Frontal cortex (tissue), 4 donors: ENCODE data around the gene GPR35. TPM values are rescaled to one million over a fixed set of nuclear protein-coding genes. Genes with fewer than 3 reads are reported as not detected.

ENCODE experiments used
- DNase-seq, 2 donors: peaks; one replicate each; pipeline ENCODE4 v3.0.0; 2012; ENCODE audit warnings: low spot score in 2 of 2
- FAIRE-seq: peaks from 2 replicates; lab custom pipeline; 2012; peaks lifted over from hg19 to GRCh38; lab: Jason Lieb, UNC
- total RNA-seq: library from RNA; depleted of rRNA; stranded (reverse); fragments of >200 nt; gene quantifications from one replicate; pipeline ENCODE4 v1.2.3, GENCODE V29; 2014
- donor health status: control.
- donor health status: control.
- donor health status: control.

The GPR35 gene, protein sequence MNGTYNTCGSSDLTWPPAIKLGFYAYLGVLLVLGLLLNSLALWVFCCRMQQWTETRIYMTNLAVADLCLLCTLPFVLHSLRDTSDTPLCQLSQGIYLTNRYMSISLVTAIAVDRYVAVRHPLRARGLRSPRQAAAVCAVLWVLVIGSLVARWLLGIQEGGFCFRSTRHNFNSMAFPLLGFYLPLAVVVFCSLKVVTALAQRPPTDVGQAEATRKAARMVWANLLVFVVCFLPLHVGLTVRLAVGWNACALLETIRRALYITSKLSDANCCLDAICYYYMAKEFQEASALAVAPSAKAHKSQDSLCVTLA
- 0.41 TPM for total RNA-seq

GRCh38 chr2:240624950-240625621 lies at the start of gene GPR35:
Gene GPR35 (plus strand): TSS chr2:240625480. CDS start chr2:240629953, 4,473 bp downstream.
- DNase-seq (peak in 1 of 2 donors; percentile 58), FAIRE-seq (no peak)

GRCh38 chr2:240576036-240576435 lies 49.2 kb upstream of the GPR35 start:
- no peak for DNase-seq

GRCh38 chr2:240576436-240577205 lies 48.7 kb upstream of the GPR35 start:
- FAIRE-seq (no peak), DNase-seq (no peak)

More at GRCh38 chr2:240576036-240576435, 49.2 kb upstream of the GPR35 start:
- no peak for FAIRE-seq

DNA sequence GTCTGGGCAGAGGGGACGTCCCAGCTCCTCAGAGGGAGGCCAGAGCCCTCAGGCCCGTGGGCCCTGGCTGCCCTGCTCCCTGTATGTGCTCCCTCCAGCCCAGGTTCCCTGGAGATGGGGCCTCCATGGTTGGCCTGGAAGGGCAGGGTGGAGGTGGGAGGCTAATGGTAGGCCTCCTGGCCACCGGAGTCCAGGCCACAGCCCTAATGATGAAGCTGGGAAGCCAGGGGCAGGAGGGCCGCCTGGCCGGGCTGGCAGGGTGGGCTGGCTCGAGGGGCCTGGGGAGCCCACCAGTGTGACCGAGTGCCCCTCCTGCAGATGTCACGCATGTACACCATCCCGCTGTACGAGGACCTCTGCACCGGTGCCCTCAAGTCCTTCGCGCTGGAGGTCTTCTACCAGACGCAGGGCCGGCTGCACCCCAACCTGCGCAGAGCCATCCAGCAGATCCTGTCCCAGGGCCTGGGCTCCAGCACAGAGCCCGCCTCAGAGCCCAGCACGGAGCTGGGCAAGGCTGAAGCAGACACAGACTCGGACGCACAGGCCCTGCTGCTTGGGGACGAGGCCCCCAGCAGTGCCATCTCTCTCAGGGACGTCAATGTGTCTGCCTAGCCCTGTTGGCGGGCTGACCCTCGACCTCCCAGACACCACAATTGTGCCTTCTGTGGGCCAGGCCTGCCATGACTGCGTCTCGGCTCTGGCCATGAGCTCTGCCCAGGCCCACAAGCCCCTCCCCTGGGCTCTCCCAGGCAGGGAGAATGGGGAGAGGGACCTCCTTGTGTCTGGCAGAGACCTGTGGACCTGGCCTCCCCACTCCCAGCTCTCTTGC lies 47.8 kb upstream of the GPR35 start:
- DNase-seq (no peak), FAIRE-seq (no peak)

GRCh38 chr2:240578110-240578450 lies 47.2 kb upstream of the GPR35 start:
- DNase-seq (no peak), FAIRE-seq (no peak)

DNA sequence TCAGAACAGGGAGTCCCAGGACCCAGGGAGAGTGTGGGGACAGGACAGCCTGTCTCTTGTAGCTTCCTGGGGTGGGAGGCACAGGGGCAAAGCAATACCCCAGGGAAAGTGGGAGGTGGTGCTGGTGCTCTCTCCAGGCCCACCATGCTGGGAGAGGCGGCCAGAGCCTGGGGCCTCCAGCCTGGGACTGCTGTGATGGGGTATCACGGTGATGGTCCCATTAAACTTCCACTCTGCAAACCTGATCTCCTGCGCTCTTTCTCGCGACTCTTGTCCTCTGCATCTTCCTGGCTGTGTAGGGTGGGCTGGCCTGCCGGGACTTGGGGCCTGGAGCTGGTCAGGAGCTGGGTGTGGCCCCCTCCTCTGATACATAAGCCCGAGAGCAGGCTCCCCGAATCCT lies 46.8 kb upstream of the GPR35 start:
- DNase-seq (no peak), FAIRE-seq (no peak)

DNA sequence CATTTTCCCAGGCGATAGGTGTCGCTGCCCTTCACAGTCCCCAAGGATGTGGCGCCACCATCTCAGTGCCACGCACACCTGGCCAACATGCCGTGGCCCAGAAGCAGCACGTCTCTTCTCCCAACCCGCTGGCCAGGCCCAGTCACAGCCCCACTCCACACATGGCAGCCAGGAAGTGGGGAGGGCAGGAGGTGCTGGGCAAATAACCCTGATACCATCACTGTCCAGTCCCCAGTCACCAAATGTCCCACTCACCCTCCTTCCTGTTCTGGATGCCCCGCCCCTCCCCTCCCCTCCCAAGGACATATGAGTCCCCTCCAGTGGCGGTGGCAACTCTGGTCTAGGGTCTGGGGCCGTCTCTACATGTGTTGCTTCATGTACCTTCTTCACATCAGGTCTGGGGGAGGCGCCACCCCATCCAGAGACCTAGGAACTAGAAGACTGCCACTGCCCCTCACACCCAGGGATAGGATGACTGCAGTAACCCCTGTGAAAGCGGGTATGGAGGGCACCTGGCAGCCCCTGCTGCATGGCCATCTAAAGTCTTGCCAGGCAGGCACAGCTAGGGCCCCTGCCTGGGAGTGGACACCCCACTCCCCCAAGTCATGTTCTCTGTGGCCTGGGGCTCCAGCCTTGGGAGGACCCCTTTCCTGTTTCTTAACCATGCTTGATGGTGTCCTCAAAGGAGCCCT lies 46.1 kb upstream of the GPR35 start:
- no peak for FAIRE-seq
- no peak for DNase-seq

DNA sequence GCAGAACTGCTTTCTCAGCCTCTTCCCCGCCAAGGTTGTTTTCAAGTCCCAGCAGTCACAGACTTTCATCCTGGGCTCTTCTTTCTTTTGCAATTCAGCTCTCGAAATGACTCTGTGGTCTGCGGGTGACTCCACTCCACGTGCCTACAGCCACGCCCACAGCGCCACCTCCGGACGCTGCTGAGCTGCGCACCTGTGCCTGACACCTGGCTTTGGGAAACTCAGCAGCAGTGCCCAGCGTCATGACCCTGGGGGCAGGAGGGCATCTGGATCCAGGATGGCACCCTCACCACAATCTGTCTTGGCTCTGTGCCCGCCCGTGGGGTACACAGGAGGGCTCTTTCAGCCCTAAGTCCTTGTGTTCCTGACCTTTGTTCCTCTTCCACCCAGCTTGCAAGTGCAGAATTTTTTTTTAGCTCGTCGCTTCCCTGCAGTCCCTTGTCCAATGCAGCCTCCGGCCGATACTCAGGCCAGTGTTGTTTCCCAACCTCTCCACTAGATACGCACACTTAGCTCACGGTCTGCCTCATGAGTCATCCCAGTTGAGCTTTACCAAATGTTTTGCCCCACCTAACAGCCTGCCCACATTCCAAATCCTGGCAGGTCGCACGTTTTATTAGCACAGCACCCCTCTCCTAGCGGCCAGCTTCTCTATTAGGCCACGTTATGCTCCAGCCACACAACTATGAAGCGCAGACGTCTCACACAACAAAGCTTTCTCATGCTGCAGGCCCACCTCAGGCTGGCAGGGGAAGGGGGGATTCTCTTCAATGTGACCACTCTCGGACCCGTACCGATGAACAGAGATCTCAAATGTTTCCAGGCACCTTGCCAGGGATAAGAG lies 45.3 kb upstream of the GPR35 start:
- DNase-seq (no peak), FAIRE-seq (no peak)

DNA sequence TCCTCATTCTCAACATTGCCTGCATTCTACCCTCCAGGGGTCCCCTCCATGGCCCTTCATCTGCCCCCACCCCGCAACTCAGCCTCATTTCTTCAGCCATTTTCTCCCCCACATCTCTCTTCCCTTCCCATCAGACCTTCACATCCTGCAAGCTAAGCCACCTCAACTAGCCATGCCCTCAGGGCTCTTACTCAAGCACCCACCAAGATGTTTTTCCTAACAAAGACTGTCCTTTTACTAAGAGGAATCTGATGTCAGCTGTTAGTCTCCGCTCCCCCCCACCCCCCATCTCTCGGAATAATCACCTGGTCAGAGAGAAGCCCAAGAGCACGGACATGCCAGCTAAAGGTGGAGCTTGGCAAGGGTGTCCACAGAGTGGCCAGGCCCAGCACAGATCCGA lies 43.5 kb upstream of the GPR35 start:
- DNase-seq = no peak
- FAIRE-seq = no peak

DNA sequence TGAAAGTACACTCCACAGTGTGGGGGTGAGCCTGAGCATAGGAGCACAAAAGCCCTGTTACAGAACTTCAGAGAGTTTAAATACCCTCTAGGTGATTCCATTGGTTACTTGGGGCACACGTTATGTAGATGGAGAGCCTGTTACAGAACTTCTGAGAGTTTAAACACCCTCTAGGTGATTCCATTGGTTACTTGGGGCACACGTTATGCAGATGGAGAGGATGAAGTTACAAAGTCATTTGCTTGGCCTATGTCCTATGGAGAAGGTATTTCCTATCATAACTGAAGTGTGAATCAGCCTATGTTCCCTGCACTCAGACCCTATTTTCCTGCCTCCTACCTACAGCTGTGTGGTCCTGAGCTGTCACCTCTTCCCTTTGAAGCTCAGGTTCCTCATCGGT lies 42.5 kb upstream of the GPR35 start:
- DNase-seq = no peak

DNA sequence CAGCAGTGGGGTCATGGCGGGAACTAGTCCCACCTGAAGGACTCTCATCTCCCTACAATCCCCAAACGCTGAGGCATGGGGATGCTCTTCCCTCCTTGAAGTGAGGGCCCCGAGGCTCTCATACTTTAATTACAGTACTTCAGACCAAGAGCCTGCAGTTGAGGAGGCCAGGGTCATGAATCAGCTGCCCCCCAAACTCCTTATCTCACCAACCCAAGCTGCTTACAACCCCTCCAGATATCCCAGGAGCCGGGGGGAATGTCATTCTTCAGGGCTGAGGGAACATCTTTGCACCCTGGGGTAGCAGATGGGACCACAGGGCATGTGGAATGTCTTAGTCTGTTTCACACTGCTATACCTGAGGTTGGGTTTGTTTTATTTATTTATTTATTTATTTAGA lies 41.5 kb upstream of the GPR35 start:
- DNase-seq (no peak), FAIRE-seq (no peak)

More for the DNA sequence above, 42.5 kb upstream of the GPR35 start:
- no peak for FAIRE-seq

- FAIRE-seq = no peak
- no peak for DNase-seq
Observed at GRCh38 chr2:240584486-240585031, 40.7 kb upstream of the GPR35 start.

DNA sequence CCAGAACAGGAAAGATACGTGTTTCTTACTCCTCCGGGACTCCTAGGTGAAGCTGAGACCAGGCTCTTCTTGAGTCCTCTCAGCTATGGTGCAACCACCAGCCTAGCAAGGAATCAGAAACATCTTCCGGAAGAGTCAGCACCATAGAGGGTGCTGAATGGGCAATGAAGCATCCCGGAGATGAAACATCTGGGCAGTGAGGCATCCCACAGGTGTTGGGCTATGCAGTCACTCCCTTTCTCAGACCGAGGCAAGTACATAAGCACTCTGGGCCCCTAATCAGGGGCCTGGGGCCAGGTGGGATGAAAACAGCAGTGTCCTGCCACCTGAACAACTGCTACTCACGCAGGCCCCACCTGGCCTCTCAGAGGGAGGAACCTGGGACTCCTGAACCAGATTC lies 40.2 kb upstream of the GPR35 start:
- DNase-seq (no peak), FAIRE-seq (no peak)

DNA sequence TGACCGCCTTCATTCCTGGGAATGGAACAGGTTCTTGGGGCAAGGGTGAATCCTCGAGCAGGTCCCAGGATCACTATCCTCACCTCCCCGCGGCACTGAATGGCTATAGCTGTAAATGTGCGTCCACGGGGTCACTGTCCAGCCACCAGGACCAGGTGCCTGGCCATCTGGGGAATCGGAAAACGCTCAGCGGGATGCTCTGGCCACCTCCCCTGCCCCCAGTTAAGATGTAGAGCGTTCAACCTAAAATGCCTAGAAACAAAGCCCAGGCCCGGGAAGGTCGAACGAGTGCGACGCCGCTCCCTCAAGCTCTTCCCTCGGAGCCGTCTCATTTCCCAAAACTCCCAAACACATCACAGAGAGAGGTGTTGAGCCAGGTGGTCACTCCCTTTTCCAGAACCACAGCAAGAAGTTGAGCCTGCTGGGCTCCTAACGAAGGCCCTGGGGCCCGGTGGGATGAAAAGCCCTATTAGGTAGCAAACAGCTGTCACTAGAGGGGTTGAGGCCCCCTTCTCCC lies 39.5 kb upstream of the GPR35 start:
- DNase-seq (no peak), FAIRE-seq (no peak)

- FAIRE-seq (no peak), DNase-seq (peak; percentile 97)
Observed at GRCh38 chr2:240586198-240586918, 38.9 kb upstream of the GPR35 start, which contains the start of gene CAPN10. Gene CAPN10 (plus strand): TSS chr2:240586734. CDS start chr2:240586912, 178 bp downstream.

- no peak for FAIRE-seq
- no peak for DNase-seq
Observed at GRCh38 chr2:240586919-240587800, 38.1 kb upstream of the GPR35 start.
